HG03159 (cell line): ENCODE measurements around the gene URI1.
"Not testable (repeated sequence)": the region's sequence is repeated elsewhere in the genome, so short reads cannot be mapped to it uniquely, and the experiment has no call there.

ENCODE experiments used
- ATAC-seq: cut with Tn5 transposase; IDR thresholded peaks from one replicate; pipeline ENCODE4 v1.9.1; 2021; ENCODE audit warnings: mild to moderate bottlenecking, moderate library complexity; ENCODE audit not compliant: unreplicated experiment

URI1 gene

GRCh38 chr19:29941828-29942403 lies at the start of gene URI1:
Gene URI1 (plus strand): TSS chr19:29942239. CDS start chr19:29942548, 309 bp downstream.
- ATAC-seq, result peak; percentile 79

- no peak for ATAC-seq
These were observed 48.3 kb upstream of the URI1 start for GRCh38 chr19:29893606-29894284.

GRCh38 chr19:29896802-29897201 lies 45.2 kb upstream of the URI1 start:
- no peak for ATAC-seq

GRCh38 chr19:29897466-29897865 lies 44.6 kb upstream of the URI1 start:
- ATAC-seq, result no peak

GRCh38 chr19:29904017-29904416 lies 38.0 kb upstream of the URI1 start:
- ATAC-seq, result no peak

- ATAC-seq, result no peak
These were observed 32.8 kb upstream of the URI1 start for GRCh38 chr19:29908963-29909944.

GRCh38 chr19:29914933-29915332 lies 27.1 kb upstream of the URI1 start:
- ATAC-seq, result no peak

- ATAC-seq, result not testable (repeated sequence)
These were observed 26.2 kb upstream of the URI1 start for GRCh38 chr19:29915832-29916231.

- ATAC-seq, result no peak
These were observed 24.1 kb upstream of the URI1 start for GRCh38 chr19:29917911-29918310.

- ATAC-seq, result no peak
These were observed 23.1 kb upstream of the URI1 start for GRCh38 chr19:29918891-29919290.

- ATAC-seq, result no peak
These were observed 19.1 kb upstream of the URI1 start for GRCh38 chr19:29922972-29923371.

- no peak for ATAC-seq
These were observed 18.4 kb upstream of the URI1 start for GRCh38 chr19:29923653-29924052.

GRCh38 chr19:29926031-29926430 lies 16.0 kb upstream of the URI1 start:
- ATAC-seq, result no peak

GRCh38 chr19:29926801-29927200 lies 15.2 kb upstream of the URI1 start:
- ATAC-seq, result no peak

GRCh38 chr19:29927944-29928625 lies 14.0 kb upstream of the URI1 start:
- ATAC-seq, result no peak

- ATAC-seq, result peak; percentile 75
These were observed 13.2 kb upstream of the URI1 start for GRCh38 chr19:29928831-29929230.

GRCh38 chr19:29934257-29934656 lies 7.8 kb upstream of the URI1 start:
- ATAC-seq, result no peak

GRCh38 chr19:29934781-29935180 lies 7.3 kb upstream of the URI1 start:
- ATAC-seq, result no peak

GRCh38 chr19:29936409-29936808 lies 5.6 kb upstream of the URI1 start:
- ATAC-seq, result no peak

GRCh38 chr19:29939628-29940027 lies 2.4 kb upstream of the URI1 start:
- ATAC-seq, result no peak

- ATAC-seq, result no peak
These were observed 961 bp upstream of the URI1 start for GRCh38 chr19:29940971-29941585.
